Measurements from ENCODE around the gene ACSL1. TPM values are rescaled to one million over a fixed set of nuclear protein-coding genes. Genes with fewer than 3 reads are reported as not detected.

Gene ACSL1
- total RNA-seq, 1 experiment from 2014 or later: 12.5 TPM

GRCh38 chr4:184805462-184806228, 20.1 kb downstream of the ACSL1 start:
- no peaks in the 10 kb centered on the region for H3K79me2 ChIP-seq (ENCODE audit: insufficient read depth, low read length)
- peak; percentile 80 for ATAC-seq
- peak overlapping the region; percentile 53 for H3K4me2 ChIP-seq (ENCODE audit: low read length)
- no peak overlapping the region for H3K4me3 ChIP-seq (replicated peaks in 1 of 2; ENCODE audit: low read depth in 1 of 2, low read length in 2 of 2)
- H3K9me2 ChIP-seq (ENCODE audit: insufficient read depth): no peaks in the 10 kb centered on the region
- TF ChIP-seq JUND (IDR thresholded peaks at IDR 0.05): no peak
- no peak for TF ChIP-seq EZH2 (IDR thresholded peaks at IDR 0.05)
- TF ChIP-seq, protein P1, sequence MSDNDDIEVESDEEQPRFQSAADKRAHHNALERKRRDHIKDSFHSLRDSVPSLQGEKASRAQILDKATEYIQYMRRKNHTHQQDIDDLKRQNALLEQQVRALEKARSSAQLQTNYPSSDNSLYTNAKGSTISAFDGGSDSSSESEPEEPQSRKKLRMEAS (IDR thresholded peaks at IDR 0.05): no peak
- TF ChIP-seq, protein P2, sequence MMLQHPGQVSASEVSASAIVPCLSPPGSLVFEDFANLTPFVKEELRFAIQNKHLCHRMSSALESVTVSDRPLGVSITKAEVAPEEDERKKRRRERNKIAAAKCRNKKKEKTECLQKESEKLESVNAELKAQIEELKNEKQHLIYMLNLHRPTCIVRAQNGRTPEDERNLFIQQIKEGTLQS (IDR thresholded peaks at IDR 0.05): no peak
- TF ChIP-seq ZFX (IDR thresholded peaks at IDR 0.05): no peak
- peak; percentile 3; the same call in 1 of the 2 replicates for TF ChIP-seq SP1 (IDR thresholded peaks at IDR 0.05; ENCODE audit: low read depth)
- TF ChIP-seq EZH2phosphoT487 (IDR thresholded peaks at IDR 0.05; ENCODE audit: borderline replicate concordance): no peak
- TF ChIP-seq SIN3A (IDR thresholded peaks at IDR 0.05; ENCODE audit: low read depth): no peak
- no peak for TF ChIP-seq POLR2A (IDR thresholded peaks at IDR 0.05; ENCODE audit: borderline replicate concordance, extremely low read depth, insufficient read depth, insufficient read length)
- TF ChIP-seq, protein P3, sequence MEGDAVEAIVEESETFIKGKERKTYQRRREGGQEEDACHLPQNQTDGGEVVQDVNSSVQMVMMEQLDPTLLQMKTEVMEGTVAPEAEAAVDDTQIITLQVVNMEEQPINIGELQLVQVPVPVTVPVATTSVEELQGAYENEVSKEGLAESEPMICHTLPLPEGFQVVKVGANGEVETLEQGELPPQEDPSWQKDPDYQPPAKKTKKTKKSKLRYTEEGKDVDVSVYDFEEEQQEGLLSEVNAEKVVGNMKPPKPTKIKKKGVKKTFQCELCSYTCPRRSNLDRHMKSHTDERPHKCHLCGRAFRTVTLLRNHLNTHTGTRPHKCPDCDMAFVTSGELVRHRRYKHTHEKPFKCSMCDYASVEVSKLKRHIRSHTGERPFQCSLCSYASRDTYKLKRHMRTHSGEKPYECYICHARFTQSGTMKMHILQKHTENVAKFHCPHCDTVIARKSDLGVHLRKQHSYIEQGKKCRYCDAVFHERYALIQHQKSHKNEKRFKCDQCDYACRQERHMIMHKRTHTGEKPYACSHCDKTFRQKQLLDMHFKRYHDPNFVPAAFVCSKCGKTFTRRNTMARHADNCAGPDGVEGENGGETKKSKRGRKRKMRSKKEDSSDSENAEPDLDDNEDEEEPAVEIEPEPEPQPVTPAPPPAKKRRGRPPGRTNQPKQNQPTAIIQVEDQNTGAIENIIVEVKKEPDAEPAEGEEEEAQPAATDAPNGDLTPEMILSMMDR (IDR thresholded peaks at IDR 0.05 in 2 of 3, conservative IDR thresholded peaks at IDR 0.05 in 1 of 3; ENCODE audit: borderline replicate concordance in 1 of 3, insufficient read depth in 1 of 3, low read depth in 2 of 3, low read length in 2 of 3): 0 out of 6 replicates have a peak, but pooled peaks of 1 of the 3 experiments have one; percentile 3
- TF ChIP-seq TCF7L2 (IDR thresholded peaks at IDR 0.05; ENCODE audit: borderline replicate concordance, extremely low read depth, insufficient read depth, insufficient read length): no peak
- TF ChIP-seq CBX3 (IDR thresholded peaks at IDR 0.05; ENCODE audit: low read depth): no peak
- H4K20me1 ChIP-seq (ENCODE audit: insufficient read depth): no peaks in the 10 kb centered on the region
- no TSS peak for BruUV-seq (replicated peaks)
- no peaks in the 10 kb centered on the region for H3K9me3 ChIP-seq (ENCODE audit: control insufficient read depth in 1 of 2, insufficient read depth in 1 of 2, low read depth in 1 of 2, low read length in 2 of 2)
- ChIA-PET CTCF (no interaction called here), RAD21 (ENCODE audit: low non-redundant PET in 1 of 2, low total read pairs in 2 of 2, uncharacterized antibody in 2 of 2, unreplicated experiment in 2 of 2) (no interaction called here), POLR2A (no interaction called here)
- H3K36me3 ChIP-seq (ENCODE audit: control insufficient read depth in 1 of 2, insufficient read depth in 2 of 2, low read length in 2 of 2): no peaks in the 10 kb centered on the region
- intact Hi-C loops (cut with micrococcal nuclease): no loop called here
- H2AFZ ChIP-seq (ENCODE audit: low read depth, low read length, poor library complexity, severe bottlenecking): no peak overlapping the region
- peaks cover 32 to 34% of the 10 kb centered on the region in 2 experiments for H3K4me1 ChIP-seq (ENCODE audit: control insufficient read depth in 1 of 2, insufficient read depth in 2 of 2, low read length in 2 of 2)
- no peak for DNase-seq (ENCODE audit: low read depth, low spot score)
- no peaks in the 10 kb centered on the region for H3K27me3 ChIP-seq (ENCODE audit: insufficient read depth, low read length)
- no peak overlapping the region for H3K27ac ChIP-seq (ENCODE audit: low read depth, low read length)
- H3K9ac ChIP-seq (ENCODE audit: low read length): no peak overlapping the region
